ENCODE results near the gene CHST15.
"Not testable (repeated sequence)": the region's sequence is repeated elsewhere in the genome, so short reads cannot be mapped to it uniquely, and the experiment has no call there.

The CHST15 gene

DNA sequence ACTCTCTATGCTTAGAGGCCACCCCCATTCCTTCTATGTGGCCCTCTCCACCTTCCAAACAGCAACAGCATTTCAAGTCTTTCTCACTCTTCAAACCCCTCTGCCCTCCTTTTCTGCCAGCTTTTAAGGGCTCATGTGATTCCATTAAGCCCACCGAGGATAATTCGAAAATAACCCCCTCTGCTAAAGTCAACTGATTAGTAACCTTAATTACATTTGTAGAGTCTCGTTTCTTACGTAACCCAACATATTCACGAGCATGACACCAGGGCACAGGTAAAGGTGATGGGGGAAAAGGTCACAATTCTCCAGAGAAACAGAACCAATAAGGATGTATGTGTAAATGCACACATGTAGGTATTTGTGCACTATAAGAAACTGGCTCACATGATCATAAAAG is 6.7 kb upstream of the CHST15 start:
- DNase-seq (ENCODE audit: low read depth in 2 of 3, low spot score in 2 of 3) = no peak

DNA sequence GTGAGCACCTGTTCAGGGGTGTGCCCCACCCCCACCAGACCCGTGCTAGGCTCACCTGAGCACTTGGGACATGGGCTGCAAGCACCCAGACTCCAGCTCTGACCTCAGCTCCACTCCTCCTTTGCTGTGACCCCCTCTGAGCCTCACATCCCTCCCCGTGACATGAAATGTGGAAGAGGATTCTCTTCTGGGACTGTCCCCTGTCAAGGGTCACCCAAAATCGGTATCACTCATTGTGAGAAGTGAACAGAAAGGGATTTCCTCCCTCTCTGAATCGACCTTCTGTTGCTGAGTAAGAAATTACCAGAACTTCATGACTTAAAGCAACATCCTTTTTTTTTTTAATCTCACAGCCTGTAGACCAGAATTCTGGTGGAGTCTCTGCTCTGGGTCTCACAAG is 6.2 kb upstream of the CHST15 start:
- DNase-seq (ENCODE audit: low read depth in 2 of 3, low spot score in 2 of 3) = no peak

DNA sequence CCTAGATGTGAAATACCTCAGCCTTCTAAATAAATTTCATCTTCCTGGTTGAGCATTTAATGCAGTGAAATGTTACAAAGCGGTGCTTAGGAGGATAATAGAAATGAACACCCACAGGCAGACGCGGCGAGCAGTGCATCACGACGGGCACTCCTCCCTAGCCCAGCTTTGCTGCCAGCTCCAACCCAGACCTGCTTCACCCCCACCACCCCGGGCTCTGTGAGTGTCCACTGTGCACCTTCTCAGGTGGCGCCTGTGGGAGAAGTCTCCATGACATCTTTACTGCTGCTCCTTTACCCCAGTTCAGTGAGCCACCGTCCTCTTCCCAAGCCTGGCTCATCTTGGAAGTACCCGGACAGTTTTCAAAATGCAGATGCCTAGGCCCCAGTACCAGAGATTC is 5.2 kb upstream of the CHST15 start:
- DNase-seq (ENCODE audit: low read depth in 2 of 3, low spot score in 2 of 3) = no peak

DNA sequence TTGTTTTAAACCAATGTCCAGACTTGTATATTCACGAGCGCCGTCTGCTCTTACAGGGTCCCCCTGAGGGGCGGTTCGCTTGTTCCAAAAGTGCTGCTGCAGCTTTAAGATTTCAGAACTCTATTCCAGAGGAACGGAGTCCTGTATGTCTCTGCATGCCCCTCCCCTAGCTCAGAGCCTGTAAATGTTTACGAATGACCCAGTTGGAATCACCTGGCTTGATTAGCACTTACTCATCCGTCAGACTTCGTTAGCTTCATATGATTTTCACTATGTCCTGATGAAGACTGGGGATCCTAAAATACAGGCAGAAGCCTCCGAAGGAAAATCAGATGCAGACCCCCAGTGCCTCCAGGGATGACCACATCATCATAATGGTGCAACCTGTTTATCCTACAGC is 4.5 kb upstream of the CHST15 start:
- no peak for DNase-seq (ENCODE audit: low read depth in 2 of 3, low spot score in 2 of 3)

DNA sequence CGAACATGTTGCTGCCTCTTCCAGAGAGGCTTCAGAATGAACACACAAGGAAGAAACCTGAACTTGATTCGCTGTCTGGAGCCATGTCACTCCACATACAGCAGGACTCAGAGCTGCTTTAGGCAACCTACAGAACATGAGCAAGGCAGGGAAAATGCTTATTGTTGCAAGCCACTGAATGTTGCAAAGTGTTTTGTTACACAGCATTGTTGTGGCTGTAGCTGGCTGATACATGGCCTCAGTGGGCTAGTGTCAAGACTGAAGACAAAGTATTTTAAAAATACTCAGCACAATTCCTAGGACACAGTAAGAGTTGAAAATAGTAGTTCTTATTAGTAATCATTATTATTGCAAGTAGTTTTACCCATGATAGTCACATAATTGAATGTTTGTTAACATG is 3.1 kb upstream of the CHST15 start:
- DNase-seq (ENCODE audit: low read depth in 2 of 3, low spot score in 2 of 3) = no peak

DNA sequence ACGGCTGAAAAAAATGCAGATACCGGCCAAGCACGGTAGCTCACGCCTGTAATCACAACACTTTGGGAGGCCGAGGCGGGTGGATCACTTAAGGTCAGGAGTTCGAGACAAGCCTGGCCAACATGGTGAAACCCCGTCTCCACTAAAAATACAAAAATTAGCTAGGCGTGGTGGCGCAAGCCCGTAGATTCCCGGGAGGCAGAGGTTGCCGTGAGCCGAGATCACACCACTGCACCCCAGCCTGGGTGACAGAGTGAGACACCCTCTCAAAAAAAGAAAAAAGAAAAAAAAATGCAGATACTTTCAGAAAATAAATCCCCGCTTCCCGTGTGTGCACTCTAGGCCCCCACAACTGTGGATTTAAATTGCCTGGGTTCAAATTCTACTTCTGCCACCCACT is 2.4 kb upstream of the CHST15 start:
- not testable (repeated sequence) for DNase-seq (ENCODE audit: low read depth in 2 of 3, low spot score in 2 of 3)

DNA sequence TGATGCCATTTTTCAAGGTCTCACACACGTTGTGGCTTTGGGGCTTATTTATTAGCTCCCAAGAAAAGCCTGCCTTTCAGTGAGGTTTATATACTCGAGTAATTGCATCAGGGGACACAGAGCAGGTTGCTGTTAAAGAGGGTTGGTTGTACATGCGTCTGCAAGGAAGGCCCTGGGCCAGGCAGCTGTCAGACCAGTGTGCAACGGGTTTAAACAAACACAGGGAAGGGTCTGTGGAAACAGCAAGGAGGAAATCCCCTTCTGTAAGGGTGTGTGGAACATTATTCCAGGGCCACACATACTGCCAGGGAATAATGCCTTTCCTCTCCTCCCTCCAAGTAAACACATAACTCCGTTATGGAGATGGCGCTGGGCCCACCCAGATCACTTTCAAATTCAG is 1.7 kb upstream of the CHST15 start:
- DNase-seq (ENCODE audit: low read depth in 2 of 3, low spot score in 2 of 3) = no peak

DNA sequence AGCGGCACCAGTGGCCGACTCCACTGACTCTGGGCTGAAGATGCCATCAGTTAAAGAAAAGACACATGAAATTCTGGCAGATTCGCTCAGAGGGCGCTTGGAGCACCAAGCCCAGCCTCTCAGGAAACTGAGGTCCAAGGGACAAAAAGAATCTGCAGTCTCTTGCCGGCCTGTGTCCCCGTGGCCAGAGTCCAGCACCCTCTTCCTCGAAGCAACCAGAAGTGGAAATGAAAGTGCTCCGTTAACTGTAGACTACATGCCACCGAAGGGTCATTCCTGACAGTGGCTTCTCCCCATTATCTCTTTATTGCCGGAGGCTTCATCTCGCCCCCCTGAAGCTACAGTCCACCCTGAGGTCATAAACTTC is 1.0 kb upstream of the CHST15 start:
- no peak for DNase-seq (ENCODE audit: low read depth in 2 of 3, low spot score in 2 of 3)

DNA sequence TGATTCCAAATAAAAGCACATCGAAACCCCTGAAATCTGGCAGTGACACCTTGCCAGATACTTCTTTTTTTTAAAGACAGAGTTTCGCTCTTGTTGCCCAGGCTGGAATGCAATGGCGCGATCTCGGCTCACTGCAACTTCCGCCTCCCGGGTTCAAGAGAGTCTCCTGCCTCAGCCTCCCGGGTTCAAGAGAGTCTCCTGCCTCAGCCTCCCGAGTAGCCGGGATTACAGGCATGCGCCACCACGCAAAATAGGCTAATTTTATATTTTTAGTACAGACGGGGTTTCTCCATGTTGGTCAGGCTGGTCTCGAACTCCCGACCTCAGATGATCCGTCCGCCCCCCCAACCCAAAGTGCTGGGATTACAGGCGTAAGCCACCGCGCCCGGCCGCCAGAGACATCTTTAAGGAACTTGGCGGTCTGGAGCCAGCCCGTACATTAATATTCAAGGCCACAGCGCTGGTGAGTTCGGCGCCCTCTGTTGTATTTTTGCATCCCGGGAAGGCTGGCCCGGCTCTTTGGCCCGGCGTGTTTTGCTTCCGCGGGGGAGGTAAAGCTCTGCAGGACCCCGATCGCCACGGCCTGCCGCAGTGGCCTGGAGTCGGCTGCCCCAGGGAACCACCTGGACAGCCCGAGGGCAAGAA is 498 bp upstream of the CHST15 start:
- not testable (repeated sequence) for DNase-seq (ENCODE audit: low read depth in 2 of 3, low spot score in 2 of 3)

DNA sequence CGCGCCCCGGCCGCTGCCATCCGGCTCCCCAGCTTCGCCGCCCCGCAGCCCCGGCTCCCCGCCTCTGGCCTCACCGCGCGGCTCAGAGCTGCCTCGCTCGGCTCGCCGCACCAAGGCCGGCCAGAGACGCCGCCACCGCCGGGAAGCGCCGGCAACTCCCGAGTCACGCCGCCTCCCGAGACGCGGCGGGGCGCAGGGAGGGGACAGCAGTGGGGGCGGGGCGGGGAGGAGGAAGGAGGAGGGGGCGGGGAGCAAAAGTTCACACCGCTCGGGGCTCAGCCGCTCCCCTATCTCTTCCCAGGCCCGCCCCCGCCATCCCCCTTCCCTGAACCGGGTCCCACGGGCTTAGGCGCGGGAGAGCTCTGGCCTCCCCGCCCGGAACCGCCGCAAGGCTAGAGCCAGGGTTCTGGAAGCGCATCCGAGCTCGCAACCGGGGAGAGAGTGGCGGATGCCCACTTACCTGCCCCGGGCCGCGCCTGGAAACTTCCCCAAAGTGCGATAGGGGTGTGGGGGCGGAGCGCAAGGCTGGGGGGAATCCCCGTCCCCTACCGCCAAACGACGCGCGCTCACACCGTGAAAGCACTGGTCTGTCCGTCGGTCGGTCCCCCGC is 1.0 kb downstream of the CHST15 start:
- peak in 1 of 3 experiments; percentile 13 for DNase-seq (ENCODE audit: low read depth in 2 of 3, low spot score in 2 of 3)

DNA sequence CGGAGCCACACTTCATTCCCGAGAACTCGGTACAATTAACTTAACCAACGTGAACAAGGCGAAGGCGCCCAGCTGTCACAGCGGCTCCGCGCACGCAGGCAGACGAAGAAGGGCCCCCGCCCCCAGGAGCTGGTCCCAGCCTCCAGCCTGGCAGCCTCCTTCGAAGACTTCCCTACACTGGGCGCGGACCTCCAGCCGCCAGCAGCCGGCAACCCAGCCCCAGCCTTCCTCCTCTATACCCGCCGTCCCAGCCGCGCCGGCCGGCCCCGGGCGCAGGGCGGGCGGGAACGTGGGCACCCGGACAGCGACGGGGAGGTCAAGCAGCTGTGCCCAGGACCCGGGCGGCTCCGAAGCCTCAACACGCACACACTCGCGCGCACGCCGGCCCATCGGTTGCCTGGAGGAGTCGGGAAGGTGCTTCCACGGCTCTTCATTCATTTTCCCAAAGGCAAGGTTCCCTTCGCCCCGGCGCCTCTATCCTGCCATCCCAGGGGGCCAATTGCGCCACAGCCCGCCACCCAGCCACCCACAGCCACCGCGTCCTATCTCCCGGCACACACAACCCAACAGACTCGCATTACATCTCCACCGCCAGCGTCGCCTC is 1.6 kb downstream of the CHST15 start:
- DNase-seq (ENCODE audit: low read depth in 2 of 3, low spot score in 2 of 3) = no peak

DNA sequence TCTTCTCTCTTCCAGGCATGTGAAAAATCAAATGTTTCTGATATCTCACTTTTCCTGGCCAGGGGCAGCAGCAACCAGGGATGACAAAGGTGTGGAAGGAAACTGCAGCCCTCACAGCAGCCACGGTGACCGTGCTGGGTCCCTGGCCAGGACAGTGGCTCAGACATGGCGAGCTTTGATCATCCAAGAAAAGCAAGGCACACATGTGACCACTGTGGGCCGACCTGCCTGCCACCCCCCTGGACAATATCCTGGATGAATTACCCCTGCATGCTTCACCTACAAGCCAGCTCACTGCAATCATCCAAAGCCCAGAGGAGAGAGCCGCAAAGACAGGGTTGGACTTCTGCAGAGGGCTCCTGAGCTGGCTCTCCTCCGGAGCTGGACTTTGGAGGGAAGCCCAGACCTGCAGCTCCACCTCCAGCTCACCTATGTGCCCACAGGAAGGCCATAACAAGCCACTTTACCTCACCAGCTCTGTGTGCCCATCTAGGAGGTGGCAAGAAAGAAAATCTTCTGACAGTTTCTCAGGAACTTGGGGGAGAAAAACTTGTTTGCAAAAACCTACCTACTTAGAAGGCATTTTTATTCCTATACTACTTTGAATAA is 2.7 kb downstream of the CHST15 start:
- no peak for DNase-seq (ENCODE audit: low read depth in 2 of 3, low spot score in 2 of 3)

DNA sequence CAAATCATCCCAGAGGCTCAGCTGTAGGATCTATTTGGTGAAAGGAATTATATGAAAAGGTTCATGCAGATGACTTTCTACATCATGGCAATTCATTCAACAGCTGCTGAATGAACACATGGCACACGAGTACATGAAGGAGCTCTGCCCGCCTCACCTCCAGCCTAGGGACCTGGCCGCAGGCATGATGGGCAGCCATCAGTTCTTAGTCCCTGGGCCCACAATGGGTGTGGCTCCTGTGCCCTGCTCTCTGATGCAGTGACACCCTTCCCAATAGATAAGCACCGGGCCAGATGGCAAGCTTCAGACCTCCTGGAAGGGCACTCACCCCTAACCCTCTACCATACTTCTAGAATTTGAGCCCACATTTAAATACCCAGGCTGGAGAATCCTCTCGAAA is 3.5 kb downstream of the CHST15 start:
- DNase-seq (ENCODE audit: low read depth in 2 of 3, low spot score in 2 of 3) = no peak

DNA sequence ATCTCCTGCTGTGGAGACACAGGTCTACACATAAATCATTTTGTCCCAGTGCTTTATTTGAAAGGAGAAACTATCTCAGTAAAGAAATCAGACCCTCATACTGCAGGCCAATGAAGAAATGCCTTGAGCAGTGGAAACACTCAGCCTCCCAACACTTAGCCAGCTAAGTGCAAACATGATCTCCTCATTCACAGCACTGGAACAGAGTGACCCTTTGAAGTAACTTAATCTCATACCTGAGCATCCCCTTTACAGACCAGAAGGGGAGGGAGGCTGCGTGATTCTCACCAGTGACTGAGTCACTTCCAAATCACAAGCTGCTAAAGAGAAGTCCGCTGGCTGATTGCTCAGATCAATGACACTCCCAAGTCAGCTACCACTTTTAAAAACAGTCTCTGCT is 4.5 kb downstream of the CHST15 start:
- DNase-seq (ENCODE audit: low read depth in 2 of 3, low spot score in 2 of 3) = no peak

DNA sequence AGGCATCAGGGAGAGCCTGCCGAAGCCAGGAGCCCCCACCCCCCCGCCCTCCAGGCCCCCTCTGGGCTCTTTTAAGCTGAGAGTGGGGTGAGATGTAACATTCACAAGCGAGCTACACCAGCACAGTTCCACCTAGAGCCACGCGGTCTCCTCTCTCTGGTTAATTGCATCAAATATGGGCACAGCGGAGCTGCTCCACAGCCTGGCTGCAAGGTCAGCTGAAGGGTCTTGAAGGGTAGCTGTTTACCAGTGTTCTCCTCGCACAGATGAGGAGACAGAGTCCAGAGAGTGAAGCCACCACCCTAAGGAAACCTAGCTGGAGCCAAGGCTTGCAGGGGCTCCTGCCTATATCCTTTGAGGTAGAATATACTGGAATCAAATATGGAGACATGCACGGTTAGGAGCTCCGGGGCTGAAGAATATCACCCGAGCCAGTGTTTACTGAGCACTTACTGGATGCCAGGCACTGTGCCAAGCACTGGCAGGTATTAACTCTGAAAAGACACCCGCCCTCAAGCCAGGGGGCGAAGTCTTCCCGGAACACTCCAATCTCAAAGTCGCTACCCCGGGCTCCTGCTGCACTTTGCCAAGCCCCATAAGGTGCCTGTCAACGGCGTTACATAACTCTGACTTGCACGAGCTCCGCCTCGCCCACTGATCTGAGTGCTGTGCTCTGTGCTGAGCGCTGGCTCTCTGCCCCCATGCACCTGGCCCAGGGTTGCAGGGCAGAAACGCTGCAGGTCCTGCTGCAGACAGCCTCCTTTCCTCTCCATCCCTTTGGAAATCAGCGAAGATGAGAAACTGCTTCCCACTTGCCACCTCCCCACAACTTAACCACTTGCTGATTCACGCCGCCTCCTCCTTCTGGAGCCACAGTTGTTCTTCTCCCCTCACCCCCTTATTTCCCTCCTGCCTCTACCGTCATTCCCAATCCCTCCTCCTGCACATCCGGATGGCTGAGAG is 5.4 kb downstream of the CHST15 start:
- no peak for DNase-seq (ENCODE audit: low read depth in 2 of 3, low spot score in 2 of 3)

DNA sequence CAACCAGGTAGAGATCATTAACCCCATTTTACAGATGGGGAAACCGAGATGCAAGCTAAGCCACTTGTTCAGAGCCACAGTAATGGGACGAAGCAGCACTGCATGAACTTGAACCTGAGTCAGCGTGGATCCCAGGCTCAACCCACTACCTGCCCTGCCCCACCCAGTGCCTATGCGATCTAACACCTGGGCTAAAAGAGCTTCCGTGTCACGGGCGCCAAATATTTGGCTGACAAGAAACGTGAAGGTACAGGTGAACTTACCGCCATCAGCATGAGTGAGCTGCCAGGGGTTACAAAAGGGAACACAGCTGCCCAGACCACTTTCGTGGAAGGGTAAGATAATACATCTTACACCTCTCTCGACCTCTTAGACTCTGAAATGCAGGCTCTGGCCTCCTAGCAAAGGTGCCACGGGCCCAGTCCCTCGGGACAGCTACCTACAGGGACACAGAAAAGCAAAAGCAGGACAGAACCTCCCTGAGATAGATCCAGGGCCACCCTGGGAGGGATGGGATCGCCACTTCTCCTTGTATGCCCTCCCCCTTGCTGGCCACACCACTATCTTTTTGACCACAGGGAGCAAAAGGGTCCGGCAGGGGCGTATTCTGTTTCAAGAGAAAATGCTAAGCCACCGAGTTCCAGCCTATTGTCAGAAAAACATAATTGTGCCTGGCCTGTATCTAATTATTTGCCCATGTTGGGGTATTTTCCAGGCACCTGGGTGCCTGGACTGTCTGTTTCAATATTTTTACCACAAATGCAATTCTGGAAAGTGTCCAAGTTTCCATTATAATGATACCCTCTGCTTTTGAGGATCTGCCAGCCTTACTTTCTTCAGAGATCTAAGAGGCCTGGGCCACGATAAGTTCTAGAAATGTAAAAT is 6.4 kb downstream of the CHST15 start:
- DNase-seq (ENCODE audit: low read depth in 2 of 3, low spot score in 2 of 3) = no peak

DNA sequence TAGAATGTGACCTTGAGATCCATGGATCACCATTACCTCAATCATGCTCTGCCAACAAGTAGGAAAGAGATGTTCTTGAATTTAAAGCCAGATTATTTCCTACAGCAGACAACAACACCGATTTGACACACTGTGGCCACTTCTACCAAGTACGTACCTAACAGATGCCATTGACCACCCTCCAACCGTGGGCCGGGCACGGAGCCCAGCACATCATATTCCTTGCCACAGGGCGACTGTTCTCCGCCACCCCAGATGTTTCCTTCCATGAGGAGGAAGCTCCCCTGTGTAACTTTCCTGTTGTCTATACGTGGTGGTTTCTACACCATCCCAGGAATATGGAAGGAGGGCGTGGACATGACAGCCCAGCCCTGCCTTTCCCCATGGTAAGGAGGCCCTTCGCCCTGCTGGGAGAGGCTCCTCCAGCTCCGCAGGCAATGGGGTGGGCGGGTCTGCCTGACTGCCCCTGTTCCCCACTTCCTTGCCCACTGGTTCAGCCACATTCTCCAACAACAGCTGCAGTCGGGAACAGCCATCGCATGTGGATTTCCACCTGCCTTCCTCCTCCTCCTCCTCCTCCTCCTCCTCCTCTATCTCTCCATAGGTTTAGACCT is 7.2 kb downstream of the CHST15 start:
- no peak for DNase-seq (ENCODE audit: low read depth in 2 of 3, low spot score in 2 of 3)

DNA sequence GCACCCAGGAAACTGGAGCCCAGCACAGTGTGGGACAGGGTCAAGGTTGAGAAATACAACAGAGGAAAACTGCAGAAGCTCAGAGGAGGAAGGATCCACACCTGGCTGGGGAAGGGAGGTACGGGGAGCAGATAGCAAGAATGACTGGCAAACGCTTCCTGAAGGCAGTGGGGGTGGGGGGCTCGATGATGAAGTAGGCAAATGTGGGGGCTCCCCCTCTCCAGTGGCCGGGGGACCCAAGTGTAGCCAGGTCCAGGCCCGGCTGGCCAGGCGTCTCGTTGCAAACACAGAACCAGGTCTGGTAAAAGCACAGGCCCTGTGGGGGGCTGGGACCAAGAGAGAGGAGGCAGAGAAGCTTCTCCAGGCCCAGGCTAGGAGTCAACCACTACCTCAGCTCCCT is 7.7 kb downstream of the CHST15 start:
- no peak for DNase-seq (ENCODE audit: low read depth in 2 of 3, low spot score in 2 of 3)

DNA sequence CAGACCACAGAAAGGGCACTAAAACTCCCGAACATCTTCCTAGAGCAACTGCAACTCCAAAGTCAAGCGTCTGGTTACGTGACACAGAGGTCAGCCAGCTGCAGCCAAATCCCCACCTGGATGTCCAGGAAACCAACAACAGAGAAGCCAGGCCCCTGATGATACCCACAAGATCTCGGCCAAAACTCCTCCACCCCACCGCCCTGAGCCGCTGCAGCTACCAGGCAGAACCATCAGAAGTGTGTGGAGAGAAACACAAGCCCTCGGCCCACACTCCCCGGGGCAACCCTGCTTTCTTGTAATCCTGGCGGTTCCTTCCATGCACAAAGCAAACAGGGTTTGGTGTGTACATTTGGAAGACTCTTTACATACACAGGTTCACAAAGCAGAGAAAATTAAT is 8.7 kb downstream of the CHST15 start:
- no peak for DNase-seq (ENCODE audit: low read depth in 2 of 3, low spot score in 2 of 3)

All from activated CD8-positive, alpha-beta memory T cell treated with anti-CD3 and anti-CD28 coated beads for 48 hours (primary cell).